ENCODE data around the gene GARRE1.

- no peak for TF ChIP-seq POLR2A (IDR thresholded peaks at IDR 0.05)
- no peak for TF ChIP-seq CTCF (IDR thresholded peaks at IDR 0.05)
- no peak for TF ChIP-seq POLR2AphosphoS5 (IDR thresholded peaks at IDR 0.05)
Measured at GRCh38 chr19:34287662-34288140, 33.3 kb downstream of the GARRE1 start.
